ENCODE results near the gene GFER. TPM values are rescaled to one million over a fixed set of nuclear protein-coding genes. Genes with fewer than 3 reads are reported as not detected.
"Not testable (repeated sequence)": the region's sequence is repeated elsewhere in the genome, so short reads cannot be mapped to it uniquely, and the experiment has no call there.

GFER gene
- total RNA-seq, 1 donor from 2014 or later = 23.1 TPM

- H3K9me3 ChIP-seq = no peaks in the 10 kb centered on the region
- no peak for DNase-seq
- no peak for ATAC-seq
- TF ChIP-seq CTCF (IDR thresholded peaks at IDR 0.05) = no peak
- peaks cover 26% of the 10 kb centered on the region for H3K36me3 ChIP-seq
- H3K4me3 ChIP-seq = peak overlapping the region; percentile 72
- peak overlapping the region; percentile 66 for H3K27ac ChIP-seq
- no peaks in the 10 kb centered on the region for H3K27me3 ChIP-seq
- intact Hi-C loops (cut with DNase I) = no loop called here
- H3K4me1 ChIP-seq = peaks cover 56% of the 10 kb centered on the region
These were observed 45.4 kb downstream of the GFER start for GRCh38 chr16:2029350-2029749.

- no peak for ATAC-seq
- TF ChIP-seq CTCF (IDR thresholded peaks at IDR 0.05) = no peak
These were observed 46.0 kb downstream of the GFER start for GRCh38 chr16:2030036-2030435.

DNA sequence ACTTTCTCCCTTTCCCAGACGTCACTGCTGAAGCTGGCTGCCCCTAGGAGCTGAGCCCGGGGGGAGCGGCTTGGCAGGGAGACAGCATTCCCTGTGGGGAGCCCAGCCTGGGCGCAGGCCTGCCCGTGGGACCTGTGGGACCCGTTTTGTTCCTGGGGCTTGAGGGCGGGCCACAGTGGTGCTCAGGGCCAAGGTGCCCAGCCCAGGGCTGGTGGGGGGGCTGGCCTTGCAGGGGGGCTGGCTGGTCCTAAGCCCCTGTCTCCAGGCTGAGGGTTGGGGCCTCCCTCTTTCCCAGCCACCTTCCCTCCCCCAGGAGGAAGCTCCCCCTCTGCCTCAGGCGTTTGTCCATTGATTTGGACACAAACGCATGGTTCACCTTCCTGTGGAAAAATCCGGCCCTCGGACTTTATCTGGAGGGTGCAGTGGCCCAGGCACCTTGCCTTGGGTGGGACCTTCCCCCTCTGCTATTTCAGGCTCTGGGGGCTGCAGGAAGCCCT, 47.1 kb downstream of the GFER start:
- H3K4me1 ChIP-seq = peaks cover 61% of the 10 kb centered on the region
- H3K4me3 ChIP-seq = peak overlapping the region; percentile 72
- intact Hi-C loops (cut with DNase I) = no loop called here
- no peaks in the 10 kb centered on the region for H3K9me3 ChIP-seq
- DNase-seq = peak; percentile 71
- H3K36me3 ChIP-seq = peaks cover 26% of the 10 kb centered on the region
- TF ChIP-seq CTCF (IDR thresholded peaks at IDR 0.05) = no peak
- ATAC-seq = no peak
- peak overlapping the region; percentile 93 for H3K27ac ChIP-seq
- H3K27me3 ChIP-seq = no peaks in the 10 kb centered on the region

More at GRCh38 chr16:2030036-2030435, 46.0 kb downstream of the GFER start:
- Histone ChIP-seq H3K9me3 (no peaks in the 10 kb centered on the region), H3K36me3 (peaks cover 26% of the 10 kb centered on the region), H3K27me3 (no peaks in the 10 kb centered on the region), H3K4me3 (peak overlapping the region; percentile 72), H3K27ac (peak overlapping the region; percentile 66), H3K4me1 (peaks cover 59% of the 10 kb centered on the region)
- no peak for DNase-seq
- intact Hi-C loops (cut with DNase I) = no loop called here

GRCh38 chr16:2032285-2033056, 48.5 kb downstream of the GFER start:
- no peak for ATAC-seq
- Histone ChIP-seq H3K27ac (peak overlapping the region; percentile 93), H3K36me3 (peaks cover 34% of the 10 kb centered on the region), H3K27me3 (no peaks in the 10 kb centered on the region), H3K4me1 (peaks cover 71% of the 10 kb centered on the region), H3K4me3 (peak overlapping the region; percentile 56), H3K9me3 (no peaks in the 10 kb centered on the region)
- no peak for DNase-seq
- intact Hi-C loops (cut with DNase I) = no loop called here
- TF ChIP-seq CTCF (IDR thresholded peaks at IDR 0.05) = no peak

- no peak for TF ChIP-seq CTCF (IDR thresholded peaks at IDR 0.05)
- DNase-seq (peak; percentile 78), ATAC-seq (peak; percentile 54)
- Histone ChIP-seq H3K27ac (peak overlapping the region; percentile 93), H3K27me3 (no peaks in the 10 kb centered on the region), H3K36me3 (peaks cover 39% of the 10 kb centered on the region), H3K9me3 (no peaks in the 10 kb centered on the region), H3K4me3 (peak overlapping the region; percentile 56), H3K4me1 (peaks cover 72% of the 10 kb centered on the region)
- intact Hi-C loops (cut with DNase I) = no loop called here
These were observed 49.3 kb downstream of the GFER start for GRCh38 chr16:2033057-2033908.

DNA sequence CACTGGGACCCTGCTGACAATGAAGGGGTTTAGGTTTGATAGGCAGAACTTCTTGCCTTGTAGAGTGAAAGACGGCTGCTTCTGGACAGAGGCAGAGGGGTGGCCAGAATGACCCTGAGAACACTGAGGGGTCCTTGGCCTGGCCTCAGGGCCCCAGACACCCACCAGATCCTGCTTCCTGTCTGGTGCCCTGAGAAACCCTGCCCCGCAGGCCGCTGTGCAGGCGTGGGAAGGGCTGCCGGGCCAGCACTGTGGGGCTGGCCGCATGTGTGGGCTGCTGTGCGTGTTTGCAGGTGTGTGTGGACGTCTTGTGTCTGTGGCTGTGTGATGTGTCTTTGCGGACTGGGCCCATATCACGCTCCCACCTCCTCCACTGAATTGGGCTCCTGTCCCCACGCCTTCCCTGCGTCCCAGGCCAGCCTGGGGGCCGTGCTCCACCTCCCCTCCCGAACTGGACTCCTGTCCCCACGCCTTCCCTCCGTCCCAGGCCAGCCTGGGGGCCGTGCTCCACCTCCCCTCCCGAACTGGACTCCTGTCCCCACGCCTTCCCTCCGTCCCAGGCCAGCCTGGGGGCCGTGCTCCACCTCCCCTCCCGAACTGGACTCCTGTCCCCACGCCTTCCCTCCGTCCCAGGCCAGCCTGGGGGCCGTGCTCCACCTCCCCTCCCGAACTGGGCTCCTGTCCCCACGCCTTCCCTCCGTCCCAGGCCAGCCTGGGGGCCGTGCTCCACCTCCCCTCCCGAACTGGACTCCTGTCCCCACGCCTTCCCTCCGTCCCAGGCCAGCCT, 50.1 kb downstream of the GFER start:
- Histone ChIP-seq H3K4me1 (peaks cover 76% of the 10 kb centered on the region), H3K36me3 (peaks cover 39% of the 10 kb centered on the region), H3K27ac (peak overlapping the region; percentile 94), H3K4me3 (peak overlapping the region; percentile 56)
- DNase-seq; H3K27me3 ChIP-seq; ATAC-seq; H3K9me3 ChIP-seq; intact Hi-C loops (cut with DNase I): not testable (repeated sequence)
